Activated CD8-positive, alpha-beta T cell treated with anti-CD3 and anti-CD28 coated beads for 36 hours (primary cell): ENCODE data around the gene NKX2-4. TPM values are rescaled to one million over a fixed set of nuclear protein-coding genes. Genes with fewer than 3 reads are reported as not detected.
"Not testable (repeated sequence)": the region's sequence is repeated elsewhere in the genome, so short reads cannot be mapped to it uniquely, and the experiment has no call there.

Source experiments
- ATAC-seq: fragments of 200-7000 bp; cut with Tn5 transposase; one replicate; pipeline ENCODE4 v1.10.0; 2021; ENCODE audit warnings: mild to moderate bottlenecking, moderate library complexity
- CTCF ChIA-PET: fragments of 350-600 bp; sonication (Branson Sonifier 250); formaldehyde crosslinking; loops from one replicate; lab custom pipeline; 2021; ENCODE audit warnings: antibody characterized with exemption; lab: Charles Lee
- POLR2A ChIA-PET: fragments of 350-600 bp; sonication (Branson Sonifier 250); formaldehyde crosslinking; loops from one replicate; lab custom pipeline; 2021; ENCODE audit warnings: antibody characterized with exemption; lab: Charles Lee
- DNase-seq: peaks from one replicate; pipeline ENCODE4 v3.0.0-alpha.2; 2020
- H3K27ac Mint-ChIP-seq: one replicate; pipeline ENCODE4 v1.8.0; 2021; ENCODE audit warnings: mild to moderate bottlenecking, mixed read lengths
- H3K27me3 Mint-ChIP-seq: one replicate; pipeline ENCODE4 v1.8.0; 2021; ENCODE audit warnings: mixed read lengths
- H3K36me3 Mint-ChIP-seq: one replicate; pipeline ENCODE4 v1.8.0; 2021; ENCODE audit warnings: low read depth, mixed read lengths
- H3K4me1 Mint-ChIP-seq: one replicate; pipeline ENCODE4 v1.8.0; 2021; ENCODE audit warnings: low read depth, mixed read lengths
- H3K4me3 Mint-ChIP-seq: one replicate; pipeline ENCODE4 v1.8.0; 2021; ENCODE audit warnings: mild to moderate bottlenecking, moderate library complexity, mixed read lengths
- H3K9me3 Mint-ChIP-seq: one replicate; pipeline ENCODE4 v1.8.0; 2021; ENCODE audit warnings: mixed read lengths
- CTCF ChIP-seq: fragments of 200-600 bp; IDR thresholded peaks from one replicate; pipeline ENCODE4 v1.8.0; 2022; ENCODE audit warnings: antibody characterized with exemption, mild to moderate bottlenecking
- intact Hi-C: fragments of 100-400 bp; cut with micrococcal nuclease; formaldehyde crosslinking; loops from one replicate; pipeline ENCODE4 v1.10.0; 2022
- total RNA-seq, 2 experiments: library from RNA; stranded (reverse); gene quantifications; one replicate each; pipeline ENCODE4 v1.2.3, GENCODE V29; 2021

Gene NKX2-4
- total RNA-seq, 2 experiments from 2014 or later, result not detected

- CTCF ChIA-PET, result no interaction called here
- intact Hi-C loops, result no loop called here
These were observed 28.5 kb downstream of the NKX2-4 start for GRCh38 chr20:21368791-21369190.

GRCh38 chr20:21366273-21366672 is 31.1 kb downstream of the NKX2-4 start:
- CTCF ChIA-PET, H3K9me3 Mint-ChIP-seq, H3K4me3 Mint-ChIP-seq, H3K27me3 Mint-ChIP-seq, intact Hi-C loops, H3K4me1 Mint-ChIP-seq, DNase-seq, H3K27ac Mint-ChIP-seq, ATAC-seq: not testable (repeated sequence)
- H3K36me3 Mint-ChIP-seq, result peaks cover 38% of the 10 kb centered on the region
- POLR2A ChIA-PET, result interaction anchor here (1.0 kb wide), 1 partner anchor 14 kb away, joined by 3 read pairs; no protein-coding TSS in a partner anchor

More at GRCh38 chr20:21368791-21369190, 28.5 kb downstream of the NKX2-4 start:
- H3K4me1 Mint-ChIP-seq, result peaks cover 3% of the 10 kb centered on the region
- no peak for ATAC-seq
- DNase-seq, result no peak
- no peak overlapping the region for H3K4me3 Mint-ChIP-seq
- H3K36me3 Mint-ChIP-seq, result peaks cover 31% of the 10 kb centered on the region
- no peak overlapping the region for H3K27ac Mint-ChIP-seq
- H3K9me3 Mint-ChIP-seq, result no peaks in the 10 kb centered on the region
- H3K27me3 Mint-ChIP-seq, result no peaks in the 10 kb centered on the region
- TF ChIP-seq CTCF, result no peak
- POLR2A ChIA-PET, result no interaction called here

- Mint-ChIP-seq H3K4me1 (peaks cover 7% of the 10 kb centered on the region), H3K9me3 (no peaks in the 10 kb centered on the region)
These were observed 31.6 kb downstream of the NKX2-4 start for GRCh38 chr20:21365771-21366170.

GRCh38 chr20:21364413-21364812 is 32.9 kb downstream of the NKX2-4 start:
- DNase-seq, result no peak
- Mint-ChIP-seq H3K4me1 (peaks cover 17% of the 10 kb centered on the region), H3K27ac (no peak overlapping the region), H3K4me3 (no peak overlapping the region), H3K36me3 (peaks cover 47% of the 10 kb centered on the region), H3K27me3 (no peaks in the 10 kb centered on the region), H3K9me3 (no peaks in the 10 kb centered on the region)
- ChIA-PET POLR2A (no interaction called here), CTCF (interaction anchor here (0.9 to 1.1 kb wide), 2 partner anchors 18 to 141 kb away, joined by 3 read pairs; no protein-coding TSS in a partner anchor)
- intact Hi-C loops, result no loop called here
- no peak for ATAC-seq
- no peak for TF ChIP-seq CTCF

More at GRCh38 chr20:21365771-21366170, 31.6 kb downstream of the NKX2-4 start:
- Mint-ChIP-seq H3K27me3 (no peaks in the 10 kb centered on the region), H3K4me3 (no peak overlapping the region), H3K27ac (no peak overlapping the region), H3K36me3 (peaks cover 40% of the 10 kb centered on the region)
- DNase-seq (no peak), ATAC-seq (no peak)
- CTCF ChIA-PET, result interaction anchor here (1.0 kb wide), 1 partner anchor 130 kb away, joined by 5 read pairs; no protein-coding TSS in a partner anchor
- POLR2A ChIA-PET, result no interaction called here
- no peak for TF ChIP-seq CTCF
- intact Hi-C loops, result no loop called here

- no peak overlapping the region for H3K4me3 Mint-ChIP-seq
- no peak for DNase-seq
- no peaks in the 10 kb centered on the region for H3K27me3 Mint-ChIP-seq
- H3K27ac Mint-ChIP-seq, result no peak overlapping the region
- intact Hi-C loops, result no loop called here
- H3K9me3 Mint-ChIP-seq, result no peaks in the 10 kb centered on the region
- ChIA-PET POLR2A (no interaction called here), CTCF (interaction anchor here (1.1 kb wide), 1 partner anchor 126 kb away, joined by 4 read pairs; no protein-coding TSS in a partner anchor)
- peaks cover 42% of the 10 kb centered on the region for H3K36me3 Mint-ChIP-seq
- no peak for TF ChIP-seq CTCF
- ATAC-seq, result no peak
- H3K4me1 Mint-ChIP-seq, result peaks cover 17% of the 10 kb centered on the region
These were observed 36.1 kb downstream of the NKX2-4 start for GRCh38 chr20:21361266-21361665.
